K562 (cell line): ENCODE results near the gene FOXA3. TPM values are rescaled to one million over a fixed set of nuclear protein-coding genes. Genes with fewer than 3 reads are reported as not detected.

ENCODE experiments used
- CEBPB ChIP-seq: fragments of 450-650 bp; IDR thresholded peaks from 2 replicates; pipeline ENCODE4 v1.6.1; 2016; ENCODE audit warnings: missing genetic modification characterization, missing compliant biosample characterization
- CREB1 ChIP-seq, 2 experiments: sonication (generic) in 1 of 2; formaldehyde crosslinking in 1 of 2; IDR thresholded peaks; 2 replicates each; pipeline versions ENCODE4 v1.6.1 to v1.8.0; 2012 to 2022; ENCODE audit warnings: inconsistent platforms in 1 of 2, mild to moderate bottlenecking in 1 of 2, missing genetic modification reagents in 1 of 2, moderate library complexity in 1 of 2
- ESRRA ChIP-seq: fragments of 450-650 bp; IDR thresholded peaks from 2 replicates; pipeline ENCODE4 v1.6.1; 2014; ENCODE audit warnings: low read depth, mild to moderate bottlenecking, moderate library complexity, borderline replicate concordance
- FIP1L1 ChIP-seq: fragments of 200-400 bp; formaldehyde crosslinking; IDR thresholded peaks from 2 replicates; pipeline ENCODE4 v1.6.1; 2018; ENCODE audit warnings: mild to moderate bottlenecking, low read depth, low read length; ENCODE audit not compliant: poor library complexity, severe bottlenecking
- JUN ChIP-seq, 2 experiments: sonication (generic) in 1 of 2; formaldehyde crosslinking in 1 of 2; IDR thresholded peaks; 2 replicates each; pipeline versions ENCODE4 v1.6.1 to v1.8.0; 2012 to 2022; ENCODE audit warnings: borderline replicate concordance in 2 of 2, mild to moderate bottlenecking in 2 of 2, improper control_type of control experiment in 1 of 2, low read depth in 1 of 2, low read length in 1 of 2, missing genetic modification reagents in 1 of 2
- LCOR ChIP-seq: sonication (generic); formaldehyde crosslinking; IDR thresholded peaks from 2 replicates; pipeline ENCODE4 v1.8.0; 2022; ENCODE audit warnings: mild to moderate bottlenecking, missing genetic modification reagents
- MAFG ChIP-seq: fragments of 450-650 bp; conservative IDR thresholded peaks from 2 replicates; pipeline ENCODE4 v1.6.1; 2016; ENCODE audit warnings: missing genetic modification characterization, missing compliant biosample characterization
- MEF2A ChIP-seq: IDR thresholded peaks from 2 replicates; pipeline ENCODE4 v1.6.1; 2011; ENCODE audit warnings: low read depth, mild to moderate bottlenecking, low read length, moderate library complexity; ENCODE audit not compliant: control insufficient read depth
- NCOR1 ChIP-seq: fragments of 450-650 bp; IDR thresholded peaks from 2 replicates; pipeline ENCODE4 v1.6.1; 2016; ENCODE audit warnings: mild to moderate bottlenecking, moderate library complexity
- POLR2B ChIP-seq: fragments of 450-650 bp; IDR thresholded peaks from 2 replicates; pipeline ENCODE4 v1.6.1; 2018; ENCODE audit warnings: low read depth; ENCODE audit not compliant: partially characterized antibody
- POLR3G ChIP-seq: IDR thresholded peaks from 2 replicates; pipeline ENCODE4 v1.6.1; 2011; ENCODE audit not compliant: insufficient read length, insufficient replicate concordance; ENCODE audit errors: extremely low read depth
- PPARD ChIP-seq: fragments of 250-450 bp; sonication (Bioruptor Pico); IDR thresholded peaks from 2 replicates; pipeline ENCODE4 v1.8.0; 2022; ENCODE audit warnings: inconsistent platforms, mild to moderate bottlenecking, moderate library complexity
- RB1 ChIP-seq: fragments of 450-650 bp; IDR thresholded peaks from 2 replicates; pipeline ENCODE4 v1.6.1; 2017; ENCODE audit warnings: low read depth, mild to moderate bottlenecking
- U2AF2 ChIP-seq: fragments of 200-400 bp; formaldehyde crosslinking; optimal IDR thresholded peaks from 2 replicates; pipeline ENCODE3; 2017; ENCODE audit warnings: low read depth, mild to moderate bottlenecking, low read length
- ZNF41 ChIP-seq: fragments of 250-450 bp; sonication (Bioruptor Pico); conservative IDR thresholded peaks from 2 replicates; pipeline ENCODE4 v1.4.0; 2020; ENCODE audit warnings: mild to moderate bottlenecking
- ZSCAN29 ChIP-seq: fragments of 450-650 bp; IDR thresholded peaks from 2 replicates; pipeline ENCODE4 v1.6.1; 2017
- polyA plus RNA-seq, 8 experiments: library from polyadenylated mRNA; depleted of rRNA in 4 of 8; stranded (reverse) in 5 of 8; unstranded in 3 of 8; fragments of >200 nt; fragmentation: Nextera tagmentation in 2 of 8; fragmentation: Illumina TruSeq in 1 of 8; extraction: Ambion mirVana in 2 of 8; extraction: Trizol in 1 of 8; gene quantifications; 2 replicates each; pipeline versions ENCODE4 v1.2.1 to v1.2.3, GENCODE V29; 2011 to 2014; ENCODE audit warnings: inconsistent platforms in 1 of 8, missing spikeins in 1 of 8
- total RNA-seq, 7 experiments: library from RNA; depleted of rRNA in 6 of 7; stranded (reverse); fragments of >200 nt in 6 of 7; fragmentation: Illumina TruSeq in 2 of 7; extraction: Trizol in 2 of 7; gene quantifications; 2 replicates each; pipeline versions ENCODE4 v1.2.1 to v1.2.3, GENCODE V29; 2011 to 2021; ENCODE audit warnings: low replicate concordance in 1 of 7
- TF ChIP-seq, protein P1 (sequence below), 2 experiments: fragments of 450-650 bp; conservative IDR thresholded peaks; 2 replicates each; pipeline ENCODE4 v1.6.1; 2017; ENCODE audit warnings: mild to moderate bottlenecking in 2 of 2, moderate library complexity in 2 of 2
- TF ChIP-seq, protein P2 (sequence below): sonication (generic); formaldehyde crosslinking; IDR thresholded peaks from 2 replicates; pipeline ENCODE4 v1.8.1; 2023; ENCODE audit warnings: mild to moderate bottlenecking, missing genetic modification reagents
- TF ChIP-seq, protein P3 (sequence below): fragments of 450-650 bp; IDR thresholded peaks from 2 replicates; pipeline ENCODE4 v1.7.1; 2018; ENCODE audit warnings: mild to moderate bottlenecking, low read depth; ENCODE audit not compliant: partially characterized antibody

The FOXA3 gene
- total and polyA plus RNA-seq, 9 of the 15 experiments (the other 6 are each of a cell fraction or from before 2014, with no cell fraction given), result 1.3 to 15.5 (median 4.7) TPM

DNA sequence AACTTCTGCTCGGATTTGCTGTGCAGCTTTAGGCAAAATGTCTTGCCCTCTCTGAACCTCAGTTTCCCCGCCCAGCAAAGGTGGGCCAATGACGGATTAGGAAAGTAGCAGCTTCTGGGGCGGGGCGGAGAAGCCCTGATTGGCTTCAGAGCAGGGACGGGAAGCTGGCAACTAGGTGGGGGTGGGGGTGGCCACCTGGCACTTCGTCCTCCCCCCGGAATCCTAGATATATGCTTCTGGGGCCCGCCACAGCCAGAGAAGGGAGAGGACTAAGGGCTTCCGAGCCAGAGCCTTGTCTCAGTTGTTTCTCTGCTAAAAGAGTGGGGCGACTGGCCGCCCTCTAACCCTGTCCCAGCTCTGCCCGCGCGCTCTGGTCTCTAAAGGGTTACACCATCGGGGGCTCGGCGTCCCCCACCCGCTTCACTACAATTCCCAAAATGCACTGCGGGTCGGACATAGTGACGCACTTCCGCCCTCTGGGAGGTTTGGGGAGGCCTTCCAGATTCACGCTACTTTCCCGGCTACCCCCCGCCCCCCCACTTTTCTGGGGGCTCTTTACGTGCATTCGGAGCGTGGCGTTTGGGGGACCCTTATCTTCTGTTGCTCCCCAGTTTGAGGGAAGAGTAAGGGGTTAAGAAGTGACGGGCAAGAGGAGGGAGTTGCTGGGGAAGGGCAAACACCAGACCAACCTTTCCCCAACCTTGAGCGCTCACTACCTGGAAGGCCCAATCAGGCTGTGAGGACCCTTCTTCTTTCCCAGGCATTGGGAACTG lies 22.5 kb downstream of the FOXA3 start (continued):
- no peak for TF ChIP-seq POLR3G
- no peak for TF ChIP-seq FIP1L1
- TF ChIP-seq NCOR1, result 0 out of 2 replicates have a peak, but pooled peaks have one; percentile 11
- TF ChIP-seq LCOR (CRISPR knock-in tag), result peak; percentile 78; the same call in 1 of the 2 replicates
- TF ChIP-seq ZNF41 (CRISPR knock-in tag), result no peak
- peak; percentile 11; the same call in 1 of the 2 replicates for TF ChIP-seq JUN (IDR thresholded peaks at IDR 0.05; ENCODE audit: borderline replicate concordance, low read depth, low read length)
- TF ChIP-seq JUN (CRISPR knock-in tag; IDR thresholded peaks at IDR 0.05; ENCODE audit: borderline replicate concordance), result no peak
- TF ChIP-seq, protein P1, sequence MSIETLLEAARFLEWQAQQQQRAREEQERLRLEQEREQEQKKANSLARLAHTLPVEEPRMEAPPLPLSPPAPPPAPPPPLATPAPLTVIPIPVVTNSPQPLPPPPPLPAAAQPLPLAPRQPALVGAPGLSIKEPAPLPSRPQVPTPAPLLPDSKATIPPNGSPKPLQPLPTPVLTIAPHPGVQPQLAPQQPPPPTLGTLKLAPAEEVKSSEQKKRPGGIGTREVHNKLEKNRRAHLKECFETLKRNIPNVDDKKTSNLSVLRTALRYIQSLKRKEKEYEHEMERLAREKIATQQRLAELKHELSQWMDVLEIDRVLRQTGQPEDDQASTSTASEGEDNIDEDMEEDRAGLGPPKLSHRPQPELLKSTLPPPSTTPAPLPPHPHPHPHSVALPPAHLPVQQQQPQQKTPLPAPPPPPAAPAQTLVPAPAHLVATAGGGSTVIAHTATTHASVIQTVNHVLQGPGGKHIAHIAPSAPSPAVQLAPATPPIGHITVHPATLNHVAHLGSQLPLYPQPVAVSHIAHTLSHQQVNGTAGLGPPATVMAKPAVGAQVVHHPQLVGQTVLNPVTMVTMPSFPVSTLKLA (conservative IDR thresholded peaks at IDR 0.05), result peak; percentile 21 to 62; a peak in 3 of 4 replicates
- TF ChIP-seq MAFG (tag), result no peak
- TF ChIP-seq, protein P2, sequence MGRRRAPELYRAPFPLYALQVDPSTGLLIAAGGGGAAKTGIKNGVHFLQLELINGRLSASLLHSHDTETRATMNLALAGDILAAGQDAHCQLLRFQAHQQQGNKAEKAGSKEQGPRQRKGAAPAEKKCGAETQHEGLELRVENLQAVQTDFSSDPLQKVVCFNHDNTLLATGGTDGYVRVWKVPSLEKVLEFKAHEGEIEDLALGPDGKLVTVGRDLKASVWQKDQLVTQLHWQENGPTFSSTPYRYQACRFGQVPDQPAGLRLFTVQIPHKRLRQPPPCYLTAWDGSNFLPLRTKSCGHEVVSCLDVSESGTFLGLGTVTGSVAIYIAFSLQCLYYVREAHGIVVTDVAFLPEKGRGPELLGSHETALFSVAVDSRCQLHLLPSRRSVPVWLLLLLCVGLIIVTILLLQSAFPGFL (CRISPR knock-in tag), result no peak
- TF ChIP-seq MEF2A, result no peak
- peak; percentile 60; the same call in 1 of the 2 replicates for TF ChIP-seq RB1
- TF ChIP-seq PPARD, result no peak
- TF ChIP-seq CEBPB, result no peak; the same call in none of the 2 replicates
- TF ChIP-seq ESRRA, result peak; percentile 54
- TF ChIP-seq, protein P3, sequence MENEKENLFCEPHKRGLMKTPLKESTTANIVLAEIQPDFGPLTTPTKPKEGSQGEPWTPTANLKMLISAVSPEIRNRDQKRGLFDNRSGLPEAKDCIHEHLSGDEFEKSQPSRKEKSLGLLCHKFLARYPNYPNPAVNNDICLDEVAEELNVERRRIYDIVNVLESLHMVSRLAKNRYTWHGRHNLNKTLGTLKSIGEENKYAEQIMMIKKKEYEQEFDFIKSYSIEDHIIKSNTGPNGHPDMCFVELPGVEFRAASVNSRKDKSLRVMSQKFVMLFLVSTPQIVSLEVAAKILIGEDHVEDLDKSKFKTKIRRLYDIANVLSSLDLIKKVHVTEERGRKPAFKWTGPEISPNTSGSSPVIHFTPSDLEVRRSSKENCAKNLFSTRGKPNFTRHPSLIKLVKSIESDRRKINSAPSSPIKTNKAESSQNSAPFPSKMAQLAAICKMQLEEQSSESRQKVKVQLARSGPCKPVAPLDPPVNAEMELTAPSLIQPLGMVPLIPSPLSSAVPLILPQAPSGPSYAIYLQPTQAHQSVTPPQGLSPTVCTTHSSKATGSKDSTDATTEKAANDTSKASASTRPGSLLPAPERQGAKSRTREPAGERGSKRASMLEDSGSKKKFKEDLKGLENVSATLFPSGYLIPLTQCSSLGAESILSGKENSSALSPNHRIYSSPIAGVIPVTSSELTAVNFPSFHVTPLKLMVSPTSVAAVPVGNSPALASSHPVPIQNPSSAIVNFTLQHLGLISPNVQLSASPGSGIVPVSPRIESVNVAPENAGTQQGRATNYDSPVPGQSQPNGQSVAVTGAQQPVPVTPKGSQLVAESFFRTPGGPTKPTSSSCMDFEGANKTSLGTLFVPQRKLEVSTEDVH, result peak; percentile 15
- TF ChIP-seq POLR2B, result peak; percentile 46
- no peak for TF ChIP-seq U2AF2
- TF ChIP-seq CREB1 (IDR thresholded peaks at IDR 0.05), result peak; percentile 84
- TF ChIP-seq CREB1 (CRISPR knock-in tag; IDR thresholded peaks at IDR 0.05), result peak; percentile 83
- TF ChIP-seq ZSCAN29, result no peak
